HepG2 (cell line): Measurements from ENCODE around the gene FUT1. TPM values are rescaled to one million over a fixed set of nuclear protein-coding genes. Genes with fewer than 3 reads are reported as not detected.

ENCODE experiments used
- ATF4 ChIP-seq, 2 experiments: fragments of 450-650 bp in 1 of 2; sonication (generic) in 1 of 2; formaldehyde crosslinking; IDR thresholded peaks; 2 replicates each; pipeline versions ENCODE4 v1.5.0 to v1.8.0; 2020 to 2022; ENCODE audit warnings: mild to moderate bottlenecking in 1 of 2, missing genetic modification reagents in 1 of 2
- CREB1 ChIP-seq, 2 experiments: fragments of 450-650 bp in 1 of 2; IDR thresholded peaks; 2 replicates each; pipeline ENCODE4 v1.6.1; 2016 to 2017; ENCODE audit warnings: control low read depth in 1 of 2, mild to moderate bottlenecking in 1 of 2, missing compliant biosample characterization in 1 of 2, missing genetic modification characterization in 1 of 2
- DR1 ChIP-seq: sonication (generic); formaldehyde crosslinking; IDR thresholded peaks from 2 replicates; pipeline ENCODE4 v1.8.0; 2021; ENCODE audit warnings: mild to moderate bottlenecking, missing genetic modification reagents, inconsistent platforms
- GLI4 ChIP-seq: sonication (generic); formaldehyde crosslinking; IDR thresholded peaks from 2 replicates; pipeline ENCODE4 v1.5.1; 2020; ENCODE audit warnings: missing genetic modification reagents, mild to moderate bottlenecking, moderate library complexity, borderline replicate concordance
- GMEB2 ChIP-seq: IDR thresholded peaks from 2 replicates; pipeline ENCODE4 v1.6.1; 2016; ENCODE audit warnings: missing biosample characterization, missing genetic modification reagents, low read depth
- KLF6 ChIP-seq: IDR thresholded peaks from 2 replicates; pipeline ENCODE4 v1.8.0; 2016; ENCODE audit warnings: missing biosample characterization, missing genetic modification reagents
- KMT2A ChIP-seq: sonication (generic); formaldehyde crosslinking; IDR thresholded peaks from 2 replicates; pipeline ENCODE4 v1.4.0; 2020; ENCODE audit warnings: missing genetic modification reagents
- MXD1 ChIP-seq: sonication (generic); formaldehyde crosslinking; IDR thresholded peaks from 2 replicates; pipeline ENCODE4 v1.4.0; 2020; ENCODE audit warnings: mild to moderate bottlenecking, missing genetic modification reagents
- MXD3 ChIP-seq: IDR thresholded peaks from 2 replicates; pipeline ENCODE4 v1.6.1; 2016; ENCODE audit warnings: mild to moderate bottlenecking, missing biosample characterization, missing genetic modification reagents
- NFRKB ChIP-seq: fragments of 450-650 bp; IDR thresholded peaks from 2 replicates; pipeline ENCODE4 v1.6.1; 2017
- NFYB ChIP-seq: sonication (generic); formaldehyde crosslinking; IDR thresholded peaks from 2 replicates; pipeline ENCODE4 v1.4.0; 2020; ENCODE audit warnings: missing genetic modification reagents
- RARA ChIP-seq: IDR thresholded peaks from 2 replicates; pipeline ENCODE4 v1.6.1; 2016; ENCODE audit warnings: missing genetic modification reagents, missing compliant biosample characterization
- SP2 ChIP-seq: sonication (generic); formaldehyde crosslinking; IDR thresholded peaks from 2 replicates; pipeline ENCODE4 v1.5.1; 2020; ENCODE audit warnings: mild to moderate bottlenecking, missing genetic modification reagents
- SP4 ChIP-seq: sonication (generic); formaldehyde crosslinking; IDR thresholded peaks from 2 replicates; pipeline ENCODE4 v1.8.1; 2023; ENCODE audit warnings: mild to moderate bottlenecking, missing genetic modification reagents
- THAP9 ChIP-seq: sonication (generic); formaldehyde crosslinking; IDR thresholded peaks from 2 replicates; pipeline ENCODE4; 2020; ENCODE audit warnings: missing genetic modification reagents, mild to moderate bottlenecking, borderline replicate concordance
- ZEB1 ChIP-seq: IDR thresholded peaks from 2 replicates; pipeline ENCODE4 v1.6.1; 2012; ENCODE audit warnings: mild to moderate bottlenecking, low read depth, inconsistent platforms; ENCODE audit not compliant: insufficient replicate concordance
- ZFP90 ChIP-seq: sonication (generic); formaldehyde crosslinking; IDR thresholded peaks from 2 replicates; pipeline ENCODE4 v1.8.0; 2022; ENCODE audit warnings: missing genetic modification reagents, mild to moderate bottlenecking, inconsistent platforms, borderline replicate concordance
- ZGPAT ChIP-seq: IDR thresholded peaks from 2 replicates; pipeline ENCODE4 v1.6.1; 2016; ENCODE audit warnings: mild to moderate bottlenecking
- ZNF329 ChIP-seq: sonication (generic); formaldehyde crosslinking; IDR thresholded peaks from 2 replicates; pipeline ENCODE4 v1.9.0; 2021; ENCODE audit warnings: low read depth, mild to moderate bottlenecking, missing genetic modification reagents
- ZNF792 ChIP-seq: IDR thresholded peaks from 2 replicates; pipeline ENCODE4 v1.6.1; 2016
- polyA plus RNA-seq, 8 experiments: library from polyadenylated mRNA; depleted of rRNA in 3 of 8; stranded (reverse) in 7 of 8; unstranded in 1 of 8; fragments of >200 nt; fragmentation: Illumina TruSeq in 4 of 8; extraction: Trizol in 4 of 8; gene quantifications; 2 replicates each; pipeline versions ENCODE4 v1.2.1 to v1.2.3, GENCODE V29; 2011 to 2016; ENCODE audit warnings: low read depth in 4 of 8, missing spikeins in 1 of 8, mixed read lengths in 1 of 8; ENCODE audit not compliant: insufficient read depth in 1 of 8
- total RNA-seq, 5 experiments: library from RNA; depleted of rRNA; stranded (reverse); fragments of >200 nt; fragmentation: Illumina TruSeq; extraction: Trizol; gene quantifications; 2 replicates each; pipeline ENCODE4 v1.2.3, GENCODE V29; 2016; ENCODE audit warnings: low read depth in 1 of 5

The FUT1 gene
- total and polyA plus RNA-seq, 2 of the 13 experiments (the other 11 are each of a cell fraction or from before 2014, with no cell fraction given): 0.07 to 1.1 TPM

GRCh38 chr19:48713864-48714755, 38.3 kb downstream of the FUT1 start (continued):
- TF ChIP-seq KLF6 (peak; percentile 43; the same call in 1 of the 2 replicates), THAP9 (CRISPR knock-in tag) (peak; percentile 30; the same call in 1 of the 2 replicates), GLI4 (peak; percentile 44; the same call in 1 of the 2 replicates), NFRKB (no peak), KMT2A (0 out of 2 replicates have a peak, but pooled peaks have one; percentile 29), MXD3 (CRISPR knock-in tag) (0 out of 2 replicates have a peak, but pooled peaks have one; percentile 51), GMEB2 (CRISPR knock-in tag) (no peak), DR1 (no peak), MXD1 (CRISPR knock-in tag) (peak; percentile 65), ZEB1 (no peak), SP4 (peak; percentile 98), RARA (CRISPR knock-in tag) (peak; percentile 35; the same call in 1 of the 2 replicates), ZFP90 (CRISPR knock-in tag) (no peak; the same call in 1 of the 2 replicates), ZNF329 (no peak), NFYB (CRISPR knock-in tag) (peak; percentile 91), ZNF792 (peak; percentile 31; the same call in 1 of the 2 replicates), SP2 (peak; percentile 88), CREB1 (IDR thresholded peaks at IDR 0.05) (peak; percentile 75), CREB1 (CRISPR knock-in tag; IDR thresholded peaks at IDR 0.05) (peak; percentile 67; the same call in 1 of the 2 replicates), ZGPAT (CRISPR knock-in tag) (peak; percentile 71; the same call in 1 of the 2 replicates), ATF4 (CRISPR knock-in tag; IDR thresholded peaks at IDR 0.05) (0 out of 4 replicates have a peak, but pooled peaks of 1 of the 2 experiments have one; percentile 22)
